GM12872 (cell line): ENCODE data around the gene TEX35.

Experiments
- CTCF ChIP-seq: IDR thresholded peaks from 3 replicates; pipeline ENCODE4 v1.5.1; 2011; ENCODE audit warnings: low read depth, mild to moderate bottlenecking, low read length, moderate library complexity; ENCODE audit not compliant: insufficient read depth

TEX35 gene

GRCh38 chr1:178495158-178495557 is 17.8 kb upstream of the TEX35 start:
- no peak for TF ChIP-seq CTCF

GRCh38 chr1:178495741-178496409 is 17.0 kb upstream of the TEX35 start:
- no peak for TF ChIP-seq CTCF

GRCh38 chr1:178496410-178497135 is 16.3 kb upstream of the TEX35 start, which contains the start of gene CLEC20A:
Gene CLEC20A, minus strand, starts transcription at chr1:178496964. Its CDS starts 25 bp downstream, at chr1:178496939.
- TF ChIP-seq CTCF = no peak

GRCh38 chr1:178497903-178498478 is 14.9 kb upstream of the TEX35 start:
- TF ChIP-seq CTCF = no peak

GRCh38 chr1:178498896-178499675 is 13.8 kb upstream of the TEX35 start:
- TF ChIP-seq CTCF = no peak

- peak; percentile 27; the same call in 2 of the 3 replicates for TF ChIP-seq CTCF
Measured at GRCh38 chr1:178500091-178500770, 12.7 kb upstream of the TEX35 start.
